Stimulated activated CD8-positive, alpha-beta memory T cell treated with anti-CD3 and anti-CD28 coated beads, Interleukin-15, amount 100 ng/mL, for 48 hours (primary cell): ENCODE data around the gene EDIL3.
"Not testable (repeated sequence)": the region's sequence is repeated elsewhere in the genome, so short reads cannot be mapped to it uniquely, and the experiment has no call there.

ENCODE experiments used
- DNase-seq, 2 donors: peaks; one replicate each; pipeline ENCODE4 v3.0.0-alpha.2; 2020; ENCODE audit warnings: low read depth in 2 of 2

Gene EDIL3

GRCh38 chr5:84378961-84379360 lies 5.7 kb downstream of the EDIL3 start:
- no peak for DNase-seq

GRCh38 chr5:84378420-84378819 lies 6.3 kb downstream of the EDIL3 start:
- no peak for DNase-seq

GRCh38 chr5:84376346-84376745 lies 8.3 kb downstream of the EDIL3 start:
- DNase-seq, result no peak

- no peak for DNase-seq
Observed at GRCh38 chr5:84374568-84374967, 10.1 kb downstream of the EDIL3 start.

- no peak for DNase-seq
Observed at GRCh38 chr5:84373506-84373905, 11.2 kb downstream of the EDIL3 start.

- no peak for DNase-seq
Observed at GRCh38 chr5:84372066-84372695, 12.5 kb downstream of the EDIL3 start.

GRCh38 chr5:84370176-84370575 lies 14.5 kb downstream of the EDIL3 start:
- DNase-seq, result no peak

- DNase-seq, result no peak
Observed at GRCh38 chr5:84364043-84364442, 20.6 kb downstream of the EDIL3 start.

- DNase-seq, result no peak
Observed at GRCh38 chr5:84362061-84362720, 22.5 kb downstream of the EDIL3 start.

GRCh38 chr5:84361572-84361971 lies 23.1 kb downstream of the EDIL3 start:
- no peak for DNase-seq

GRCh38 chr5:84360056-84360455 lies 24.6 kb downstream of the EDIL3 start:
- DNase-seq, result no peak

- DNase-seq, result no peak
Observed at GRCh38 chr5:84354101-84354500, 30.6 kb downstream of the EDIL3 start.

- DNase-seq, result no peak
Observed at GRCh38 chr5:84344788-84345187, 39.9 kb downstream of the EDIL3 start.

- no peak for DNase-seq
Observed at GRCh38 chr5:84343171-84343570, 41.5 kb downstream of the EDIL3 start.

- no peak for DNase-seq
Observed at GRCh38 chr5:84332106-84332505, 52.6 kb downstream of the EDIL3 start.

GRCh38 chr5:84327591-84327990 lies 57.1 kb downstream of the EDIL3 start:
- DNase-seq, result no peak

GRCh38 chr5:84322646-84323045 lies 62.0 kb downstream of the EDIL3 start:
- DNase-seq, result no peak

GRCh38 chr5:84317826-84318225 lies 66.9 kb downstream of the EDIL3 start:
- not testable (repeated sequence) for DNase-seq

- DNase-seq, result not testable (repeated sequence)
Observed at GRCh38 chr5:84312280-84312679, 72.4 kb downstream of the EDIL3 start.

- DNase-seq, result not testable (repeated sequence)
Observed at GRCh38 chr5:84309850-84310249, 74.8 kb downstream of the EDIL3 start.

- DNase-seq, result no peak
Observed at GRCh38 chr5:84306601-84307000, 78.1 kb downstream of the EDIL3 start.

- no peak for DNase-seq
Observed at GRCh38 chr5:84304599-84304998, 80.1 kb downstream of the EDIL3 start.

- DNase-seq, result no peak
Observed at GRCh38 chr5:84303315-84303714, 81.4 kb downstream of the EDIL3 start.

- DNase-seq, result no peak
Observed at GRCh38 chr5:84301535-84301934, 83.1 kb downstream of the EDIL3 start.
